ENCODE measurements around the gene TRIM47. TPM values are rescaled to one million over a fixed set of nuclear protein-coding genes. Genes with fewer than 3 reads are reported as not detected.
"Not testable (repeated sequence)": the region's sequence is repeated elsewhere in the genome, so short reads cannot be mapped to it uniquely, and the experiment has no call there.

Gene TRIM47
- total and polyA plus RNA-seq, 2 experiments from 2014 or later: 1.2 to 1.4 TPM

DNA sequence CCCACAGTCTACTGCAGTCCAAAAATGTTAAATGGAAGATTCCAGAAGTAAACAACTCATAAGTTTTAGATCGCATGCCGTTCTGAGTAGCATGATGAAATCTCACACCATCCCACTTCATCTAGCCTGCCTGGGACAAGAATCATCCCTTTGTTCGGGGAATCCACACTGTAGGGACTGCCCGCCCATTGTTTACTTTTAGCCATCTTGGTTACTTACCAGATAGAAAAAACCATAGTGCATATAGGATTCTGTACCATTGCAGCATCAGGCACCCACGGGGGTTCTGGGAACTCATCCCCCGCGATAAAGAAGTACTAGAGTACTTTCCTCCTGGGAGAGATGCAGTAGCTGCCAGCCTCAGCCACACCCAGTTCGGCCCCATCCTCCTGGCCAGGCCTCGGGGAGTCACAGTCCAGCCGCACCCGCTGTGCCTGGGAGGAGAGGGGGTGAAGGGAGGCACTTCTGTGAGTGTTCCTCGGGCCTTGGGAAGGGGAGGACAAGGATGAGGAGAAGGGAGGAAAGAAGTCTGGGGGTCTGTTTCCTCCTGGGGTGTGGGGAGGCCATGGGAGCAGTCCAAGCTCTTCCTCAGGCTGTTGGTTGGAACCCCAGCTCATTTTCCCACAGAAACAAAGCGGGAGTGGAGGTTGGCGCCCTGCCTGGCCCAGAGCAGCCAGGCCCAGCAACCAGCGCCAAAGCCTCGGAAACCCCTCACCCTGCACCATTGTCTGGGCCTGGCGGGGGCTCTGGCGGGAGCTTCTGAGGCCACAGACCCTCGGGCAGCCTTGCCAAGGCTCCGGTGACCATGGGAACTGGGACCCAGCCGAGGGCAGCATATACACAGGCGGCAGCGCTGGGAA, 8.9 kb downstream of the TRIM47 start:
- H3K9me3 ChIP-seq (ENCODE audit: low read depth): no peaks in the 10 kb centered on the region
- H3K27ac ChIP-seq: peak overlapping the region; percentile 77
- peak; percentile 84 for DNase-seq
- peak overlapping the region; percentile 69 for H3K9ac ChIP-seq
- H3F3A ChIP-seq (ENCODE audit: insufficient read depth): peaks cover 6% of the 10 kb centered on the region; the same call in 1 of the 2 replicates
- peaks cover 28% of the 10 kb centered on the region for H3K4me1 ChIP-seq (ENCODE audit: insufficient read depth)
- peak overlapping the region; percentile 78 for H2AFZ ChIP-seq
- 0 out of 2 replicates have a peak overlapping the region, but pooled peaks have one; percentile 17 for H3K4me3 ChIP-seq
- H4K20me1 ChIP-seq (ENCODE audit: insufficient read depth): no peaks in the 10 kb centered on the region
- in situ Hi-C loops (cut with MboI): no loop called here
- no peaks in the 10 kb centered on the region for H3K27me3 ChIP-seq (replicated peaks; ENCODE audit: insufficient read depth)
- no peaks in the 10 kb centered on the region for H3K79me2 ChIP-seq (ENCODE audit: insufficient read depth)
- TF ChIP-seq EZH2phosphoT487 (IDR thresholded peaks at IDR 0.05; ENCODE audit: insufficient read depth, low read depth): no peak
- TF ChIP-seq EZH2 (IDR thresholded peaks at IDR 0.05; ENCODE audit: insufficient read depth, poor library complexity, severe bottlenecking): no peak
- no peaks in the 10 kb centered on the region for H3K36me3 ChIP-seq (ENCODE audit: low read depth)
- peak overlapping the region; percentile 25 for H3K4me2 ChIP-seq (ENCODE audit: unreplicated experiment)
- 16 to 19% methylated on average over 20 to 23 of the region's 23 CpGs for WGBS, 2 experiments (ENCODE audit: low coverage in 1 of 2, low lambda C conversion rate in 2 of 2, missing lambda C conversion rate in 2 of 2)
- no peaks in the 10 kb centered on the region for H3K9me2 ChIP-seq (ENCODE audit: insufficient read depth)

DNA sequence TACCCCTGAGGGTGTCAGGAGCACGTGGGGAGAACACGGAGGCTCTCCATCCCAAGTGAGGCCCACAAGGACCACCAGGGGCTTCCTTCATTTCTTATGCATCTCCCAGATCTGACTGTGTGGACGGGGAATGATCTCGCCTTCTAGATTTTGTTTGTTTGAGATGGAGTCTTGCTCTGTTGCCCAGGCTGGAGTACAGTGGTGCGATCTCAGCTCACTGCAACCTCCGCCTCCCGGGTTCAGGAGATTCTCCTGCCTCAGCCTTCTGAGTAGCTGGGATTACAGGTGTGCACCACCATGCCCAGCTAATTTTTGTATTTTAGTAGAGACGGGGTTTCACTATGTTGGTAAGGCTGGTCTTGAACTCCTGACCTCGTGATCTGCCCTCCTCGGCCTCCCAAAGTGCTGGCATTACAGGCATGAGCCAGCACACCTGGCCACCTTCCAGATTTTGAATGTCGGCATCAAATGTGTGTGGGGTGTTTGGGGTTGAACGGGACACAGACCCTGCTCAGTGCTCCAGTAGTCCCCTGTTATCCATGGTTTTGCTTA, 9.6 kb downstream of the TRIM47 start:
- H3K4me3 ChIP-seq; H3K9me2 ChIP-seq (ENCODE audit: insufficient read depth); in situ Hi-C loops (cut with MboI); H3K79me2 ChIP-seq (ENCODE audit: insufficient read depth); H4K20me1 ChIP-seq (ENCODE audit: insufficient read depth); H3K36me3 ChIP-seq (ENCODE audit: low read depth); H3F3A ChIP-seq (ENCODE audit: insufficient read depth); DNase-seq; H3K27me3 ChIP-seq (replicated peaks; ENCODE audit: insufficient read depth); H3K9me3 ChIP-seq (ENCODE audit: low read depth): not testable (repeated sequence)
- Histone ChIP-seq H2AFZ (peak overlapping the region; percentile 78), H3K27ac (peak overlapping the region; percentile 77), H3K9ac (peak overlapping the region; percentile 69), H3K4me2 (ENCODE audit: unreplicated experiment) (peak overlapping the region; percentile 25), H3K4me1 (ENCODE audit: insufficient read depth) (peaks cover 33% of the 10 kb centered on the region)
- WGBS, 2 experiments (ENCODE audit: low coverage in 1 of 2, low lambda C conversion rate in 2 of 2, missing lambda C conversion rate in 2 of 2): 62 to 65% methylated on average over 12 of the region's 12 CpGs

DNA sequence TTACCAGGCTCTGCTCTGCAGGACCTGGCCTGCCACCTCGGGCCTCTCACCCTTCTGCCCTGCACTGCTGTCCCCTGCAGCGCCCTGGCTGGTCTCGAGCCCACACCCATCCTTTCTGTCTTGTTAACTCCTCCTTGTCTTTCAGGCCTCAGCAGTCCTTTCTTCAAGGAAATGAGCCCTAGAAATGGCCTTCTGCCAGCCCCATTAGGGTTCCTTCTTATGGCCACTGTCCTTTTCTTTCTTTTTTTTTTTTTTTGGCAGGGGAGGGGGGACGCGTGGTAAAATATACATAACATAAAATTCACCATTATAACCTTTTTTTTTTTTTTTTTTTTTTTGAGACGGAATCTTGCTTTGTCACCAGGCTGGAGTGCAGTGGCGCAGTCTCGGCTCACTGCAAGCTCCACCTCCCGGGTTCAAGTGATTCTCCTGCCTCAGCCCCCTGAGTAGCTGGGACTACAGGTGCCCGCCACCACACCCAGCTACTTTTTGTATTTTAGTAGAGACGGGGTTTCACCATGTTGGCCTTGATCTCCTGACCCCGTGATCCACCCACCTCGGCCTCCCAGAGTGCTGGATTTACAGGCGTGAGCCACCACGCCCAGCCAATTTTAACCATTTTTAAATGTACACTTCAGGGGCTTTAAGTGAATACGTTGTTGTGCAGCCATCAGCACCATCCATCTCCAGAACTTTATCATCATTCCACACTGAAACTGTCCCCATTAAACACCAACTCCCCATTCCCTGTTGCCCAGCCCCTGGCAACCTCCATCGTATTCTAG, 12.8 kb downstream of the TRIM47 start:
- H3K4me2 ChIP-seq (ENCODE audit: unreplicated experiment); in situ Hi-C loops (cut with MboI); H3K9me3 ChIP-seq (ENCODE audit: low read depth); H3K9ac ChIP-seq; H3F3A ChIP-seq (ENCODE audit: insufficient read depth); H4K20me1 ChIP-seq (ENCODE audit: insufficient read depth); H3K79me2 ChIP-seq (ENCODE audit: insufficient read depth); H2AFZ ChIP-seq; H3K27me3 ChIP-seq (replicated peaks; ENCODE audit: insufficient read depth); H3K36me3 ChIP-seq (ENCODE audit: low read depth); DNase-seq; H3K27ac ChIP-seq; H3K4me3 ChIP-seq; H3K9me2 ChIP-seq (ENCODE audit: insufficient read depth): not testable (repeated sequence)
- H3K4me1 ChIP-seq (ENCODE audit: insufficient read depth): peaks cover 23% of the 10 kb centered on the region
- WGBS, 2 experiments (ENCODE audit: low coverage in 1 of 2, low lambda C conversion rate in 2 of 2, missing lambda C conversion rate in 2 of 2): 74 to 76% methylated on average over 16 to 17 of the region's 17 CpGs

DNA sequence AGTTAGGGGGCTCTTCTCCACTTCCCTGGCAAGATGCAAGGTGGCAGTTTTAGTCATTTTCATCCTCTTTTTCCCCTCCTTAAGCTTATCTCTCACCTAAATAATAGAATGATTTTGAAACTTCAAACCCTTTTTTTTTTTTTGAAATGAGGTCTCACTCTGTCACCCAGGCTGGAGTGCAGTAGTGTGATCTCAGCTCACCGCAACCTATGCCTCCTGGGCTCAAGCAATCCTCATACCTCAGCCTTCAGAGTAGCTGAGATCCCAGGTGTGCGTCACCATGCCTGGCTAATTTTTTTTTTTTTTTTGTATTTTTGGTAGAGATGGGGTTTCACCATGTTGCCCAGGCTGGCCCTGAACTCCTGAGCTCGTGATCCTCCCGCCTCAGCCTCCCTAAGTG, 13.5 kb downstream of the TRIM47 start:
- H3K79me2 ChIP-seq (ENCODE audit: insufficient read depth); H3K4me3 ChIP-seq; in situ Hi-C loops (cut with MboI); H3K9me3 ChIP-seq (ENCODE audit: low read depth); H3K9me2 ChIP-seq (ENCODE audit: insufficient read depth); H3K27me3 ChIP-seq (replicated peaks; ENCODE audit: insufficient read depth); DNase-seq; H3K36me3 ChIP-seq (ENCODE audit: low read depth); H4K20me1 ChIP-seq (ENCODE audit: insufficient read depth); H3F3A ChIP-seq (ENCODE audit: insufficient read depth): not testable (repeated sequence)
- Histone ChIP-seq H2AFZ (peak overlapping the region; percentile 61), H3K4me2 (ENCODE audit: unreplicated experiment) (peak overlapping the region; percentile 34), H3K9ac (peak overlapping the region; percentile 36), H3K27ac (peak overlapping the region; percentile 48), H3K4me1 (ENCODE audit: insufficient read depth) (peaks cover 21% of the 10 kb centered on the region)
- WGBS, 2 experiments (ENCODE audit: low coverage in 1 of 2, low lambda C conversion rate in 2 of 2, missing lambda C conversion rate in 2 of 2): 48 to 54% methylated on average over 4 of the region's 4 CpGs
